Glutamatergic neuron (in vitro differentiated cells): Measurements from ENCODE around the gene ANKRD6. TPM values are rescaled to one million over a fixed set of nuclear protein-coding genes. Genes with fewer than 3 reads are reported as not detected.

Experiments
- DNase-seq: peaks from one replicate; pipeline ENCODE4 v3.0.0; 2022
- H3K27ac Mint-ChIP-seq: one replicate; pipeline ENCODE4 v1.8.0; 2020; ENCODE audit warnings: mild to moderate bottlenecking, mixed read lengths, inconsistent platforms; ENCODE audit not compliant: unreplicated experiment
- H3K27me3 Mint-ChIP-seq: one replicate; pipeline ENCODE4 v1.8.0; 2020; ENCODE audit warnings: mild to moderate bottlenecking, moderate library complexity, mixed read lengths, inconsistent platforms; ENCODE audit not compliant: unreplicated experiment
- H3K36me3 Mint-ChIP-seq: one replicate; pipeline ENCODE4 v1.8.0; 2020; ENCODE audit warnings: mild to moderate bottlenecking, mixed read lengths, inconsistent platforms; ENCODE audit not compliant: unreplicated experiment
- H3K4me1 Mint-ChIP-seq: one replicate; pipeline ENCODE4 v1.8.0; 2020; ENCODE audit warnings: mild to moderate bottlenecking, low read depth, mixed read lengths, inconsistent platforms; ENCODE audit not compliant: unreplicated experiment
- H3K4me3 Mint-ChIP-seq: one replicate; pipeline ENCODE4 v1.8.0; 2020; ENCODE audit warnings: mild to moderate bottlenecking, mixed read lengths, inconsistent platforms; ENCODE audit not compliant: unreplicated experiment
- H3K9me3 Mint-ChIP-seq: one replicate; pipeline ENCODE4 v1.8.0; 2020; ENCODE audit warnings: mild to moderate bottlenecking, moderate library complexity, mixed read lengths, inconsistent platforms; ENCODE audit not compliant: unreplicated experiment
- CTCF ChIP-seq: fragments of 200-600 bp; sonication (generic); IDR thresholded peaks from one replicate; pipeline ENCODE4 v1.5.0; 2021; ENCODE audit not compliant: partially characterized antibody, unreplicated experiment
- total RNA-seq: library from RNA; stranded (reverse); fragmentation: NEBNext Ultra II Directional; extraction: Animal tissue kit (Norgen Biotek cat#: 25700); gene quantifications from one replicate; pipeline ENCODE4 v1.2.1, GENCODE V29; 2021; ENCODE audit not compliant: unreplicated experiment

ANKRD6 gene
- total RNA-seq, 1 donor from 2014 or later = 31.9 TPM

GRCh38 chr6:89590133-89590532 is 157.2 kb downstream of the ANKRD6 start:
- H3K9me3 Mint-ChIP-seq = no peaks in the 10 kb centered on the region
- H3K36me3 Mint-ChIP-seq = no peaks in the 10 kb centered on the region
- no peak for TF ChIP-seq CTCF
- no peak overlapping the region for H3K27ac Mint-ChIP-seq
- no peak for DNase-seq
- no peak overlapping the region for H3K4me3 Mint-ChIP-seq
- peaks cover 2% of the 10 kb centered on the region for H3K27me3 Mint-ChIP-seq
- H3K4me1 Mint-ChIP-seq = peaks cover 10% of the 10 kb centered on the region

GRCh38 chr6:89591745-89592144 is 158.8 kb downstream of the ANKRD6 start:
- H3K9me3 Mint-ChIP-seq = no peaks in the 10 kb centered on the region
- TF ChIP-seq CTCF = no peak
- no peaks in the 10 kb centered on the region for H3K36me3 Mint-ChIP-seq
- H3K4me3 Mint-ChIP-seq = no peak overlapping the region
- H3K4me1 Mint-ChIP-seq = peaks cover 10% of the 10 kb centered on the region
- H3K27me3 Mint-ChIP-seq = peaks cover 4% of the 10 kb centered on the region
- no peak overlapping the region for H3K27ac Mint-ChIP-seq
- DNase-seq = no peak

GRCh38 chr6:89596056-89596455 is 163.1 kb downstream of the ANKRD6 start:
- peaks cover 1% of the 10 kb centered on the region for H3K9me3 Mint-ChIP-seq
- peaks cover 2% of the 10 kb centered on the region for H3K27me3 Mint-ChIP-seq
- no peak for TF ChIP-seq CTCF
- no peak overlapping the region for H3K4me3 Mint-ChIP-seq
- no peak overlapping the region for H3K27ac Mint-ChIP-seq
- no peaks in the 10 kb centered on the region for H3K36me3 Mint-ChIP-seq
- H3K4me1 Mint-ChIP-seq = no peaks in the 10 kb centered on the region
- DNase-seq = no peak

- peaks cover 2% of the 10 kb centered on the region for H3K27me3 Mint-ChIP-seq
- H3K4me3 Mint-ChIP-seq = no peak overlapping the region
- peaks cover 1% of the 10 kb centered on the region for H3K9me3 Mint-ChIP-seq
- H3K36me3 Mint-ChIP-seq = no peaks in the 10 kb centered on the region
- DNase-seq = no peak
- no peak for TF ChIP-seq CTCF
- H3K4me1 Mint-ChIP-seq = no peaks in the 10 kb centered on the region
- no peak overlapping the region for H3K27ac Mint-ChIP-seq
These were observed 163.5 kb downstream of the ANKRD6 start for GRCh38 chr6:89596484-89596883.

GRCh38 chr6:89597372-89597771 is 164.4 kb downstream of the ANKRD6 start:
- Mint-ChIP-seq H3K27ac (no peak overlapping the region), H3K4me3 (no peak overlapping the region), H3K4me1 (no peaks in the 10 kb centered on the region), H3K27me3 (peaks cover 2% of the 10 kb centered on the region), H3K9me3 (peaks cover 1% of the 10 kb centered on the region), H3K36me3 (no peaks in the 10 kb centered on the region)
- no peak for TF ChIP-seq CTCF
- DNase-seq = no peak
